Astrocyte of the hippocampus (primary cell): ENCODE results near the gene TUBA4A.
"Not testable (repeated sequence)": the region's sequence is repeated elsewhere in the genome, so short reads cannot be mapped to it uniquely, and the experiment has no call there.

ENCODE experiments used
- DNase-seq: peaks from one replicate; pipeline ENCODE4 v3.0.0; 2011; ENCODE audit warnings: low read depth, low spot score

TUBA4A gene

GRCh38 chr2:219253753-219254589, at the start of gene TUBA4A:
Gene TUBA4A, minus strand, starts transcription at chr2:219253918. Its CDS starts 60 bp downstream, at chr2:219253858.
- DNase-seq, result peak; percentile 84

- DNase-seq, result no peak
Observed at GRCh38 chr2:219302412-219302968, 48.8 kb upstream of the TUBA4A start.

- no peak for DNase-seq
Observed at GRCh38 chr2:219300022-219300421, 46.3 kb upstream of the TUBA4A start.

GRCh38 chr2:219299372-219299760, 45.6 kb upstream of the TUBA4A start:
- no peak for DNase-seq

- peak; percentile 90 for DNase-seq
Observed at GRCh38 chr2:219298759-219299371, 45.1 kb upstream of the TUBA4A start.

GRCh38 chr2:219297766-219298456, 44.2 kb upstream of the TUBA4A start:
- DNase-seq, result no peak

GRCh38 chr2:219296631-219297391, 43.1 kb upstream of the TUBA4A start:
- DNase-seq, result no peak

- DNase-seq, result no peak
Observed at GRCh38 chr2:219296142-219296541, 42.4 kb upstream of the TUBA4A start.

- peak; percentile 94 for DNase-seq
Observed at GRCh38 chr2:219294356-219295351, 40.9 kb upstream of the TUBA4A start.

GRCh38 chr2:219293736-219294231, 40.1 kb upstream of the TUBA4A start:
- DNase-seq, result no peak

GRCh38 chr2:219292616-219293015, 38.9 kb upstream of the TUBA4A start:
- DNase-seq, result no peak

GRCh38 chr2:219291910-219292490, 38.3 kb upstream of the TUBA4A start:
- no peak for DNase-seq

GRCh38 chr2:219291394-219291793, 37.7 kb upstream of the TUBA4A start:
- no peak for DNase-seq

- no peak for DNase-seq
Observed at GRCh38 chr2:219290381-219291171, 36.9 kb upstream of the TUBA4A start.

- DNase-seq, result peak; percentile 96
Observed at GRCh38 chr2:219289537-219290361, 36.0 kb upstream of the TUBA4A start.

- DNase-seq, result no peak
Observed at GRCh38 chr2:219289195-219289536, 35.4 kb upstream of the TUBA4A start.

GRCh38 chr2:219287580-219288265, 34.0 kb upstream of the TUBA4A start:
- DNase-seq, result no peak

GRCh38 chr2:219287116-219287440, 33.4 kb upstream of the TUBA4A start:
- DNase-seq, result not testable (repeated sequence)
